Osteoblast (primary cell): ENCODE data around the gene EOMES. TPM values are rescaled to one million over a fixed set of nuclear protein-coding genes. Genes with fewer than 3 reads are reported as not detected.

Experiments
- DNase-seq: peaks from one replicate; pipeline ENCODE4 v3.0.0; 2011; ENCODE audit warnings: low spot score, mixed read lengths; ENCODE audit not compliant: insufficient read length; ENCODE audit errors: missing footprints
- H2AFZ ChIP-seq: 2 replicates; pipeline ENCODE4 v1.6.0; 2011; ENCODE audit warnings: mild to moderate bottlenecking, low read length
- H3K27ac ChIP-seq: 2 replicates; pipeline ENCODE4 v1.5.1; 2011; ENCODE audit warnings: mild to moderate bottlenecking, low read depth, low read length, moderate library complexity
- H3K27me3 ChIP-seq: 2 replicates; pipeline ENCODE4 v1.6.0; 2012; ENCODE audit warnings: mild to moderate bottlenecking, control low read depth, inconsistent platforms, low read length, moderate library complexity; ENCODE audit not compliant: insufficient read depth
- H3K36me3 ChIP-seq: 2 replicates; pipeline ENCODE4 v1.5.1; 2011; ENCODE audit warnings: mild to moderate bottlenecking, low read length, control low read depth, moderate library complexity; ENCODE audit not compliant: insufficient read depth
- H3K4me1 ChIP-seq: 2 replicates; pipeline ENCODE4 v1.5.1; 2011; ENCODE audit warnings: mild to moderate bottlenecking, low read length, control low read depth, moderate library complexity; ENCODE audit not compliant: insufficient read depth
- H3K4me2 ChIP-seq: 2 replicates; pipeline ENCODE4 v1.6.0; 2011; ENCODE audit warnings: mild to moderate bottlenecking, low read length; ENCODE audit not compliant: insufficient read depth
- H3K4me3 ChIP-seq: fragments of 200-600 bp; sonication (generic); 3 replicates; pipeline ENCODE4 v1.5.1; 2012; ENCODE audit warnings: mild to moderate bottlenecking, low read length, inconsistent platforms; ENCODE audit not compliant: insufficient read depth
- H3K79me2 ChIP-seq: 2 replicates; pipeline ENCODE4 v1.6.0; 2012; ENCODE audit warnings: mild to moderate bottlenecking, low read length, control low read depth, inconsistent platforms; ENCODE audit not compliant: insufficient read depth
- H3K9me3 ChIP-seq: 2 replicates; pipeline ENCODE4 v1.5.1; 2011; ENCODE audit warnings: low read depth, low read length, control low read depth
- H4K20me1 ChIP-seq: 2 replicates; pipeline ENCODE4 v1.6.0; 2012; ENCODE audit warnings: mild to moderate bottlenecking, low read length, control low read depth; ENCODE audit not compliant: insufficient read depth
- total RNA-seq: library from RNA; depleted of rRNA; stranded (reverse); fragments of >200 nt; gene quantifications from 2 replicates; pipeline ENCODE4 v1.2.3, GENCODE V29; 2012
- TF ChIP-seq, protein P1 (sequence below): IDR thresholded peaks from 2 replicates; pipeline ENCODE4 v1.5.1; 2011; ENCODE audit warnings: mild to moderate bottlenecking, low read depth, low read length, moderate library complexity; ENCODE audit errors: extremely low read depth

EOMES gene
- total RNA-seq, 1 donor: under 0.01 TPM

DNA sequence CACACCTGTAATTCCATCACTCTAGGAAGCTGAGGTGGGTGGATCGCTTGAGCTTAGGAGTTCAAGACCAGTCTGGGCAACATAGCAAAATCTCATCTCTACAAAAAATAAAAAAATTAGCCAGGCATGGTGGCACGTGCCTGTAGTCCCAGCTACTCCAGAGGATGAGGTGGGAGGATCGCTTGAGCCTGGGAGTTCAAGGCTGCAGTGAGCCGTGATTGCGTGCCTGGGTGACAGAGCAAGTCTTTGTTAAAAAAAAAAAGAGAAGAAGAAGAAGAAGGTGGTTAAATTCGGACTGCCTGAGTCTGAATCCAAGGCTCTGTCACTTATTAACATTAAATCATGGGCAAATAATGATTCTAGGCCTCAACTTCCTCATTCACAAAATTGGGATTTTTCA, 51.0 kb downstream of the EOMES start:
- H3K4me2 ChIP-seq: no peak overlapping the region
- no peaks in the 10 kb centered on the region for H3K27me3 ChIP-seq
- no peaks in the 10 kb centered on the region for H3K79me2 ChIP-seq
- no peaks in the 10 kb centered on the region for H3K9me3 ChIP-seq
- no peak overlapping the region for H3K4me3 ChIP-seq
- H3K36me3 ChIP-seq: no peaks in the 10 kb centered on the region
- H3K27ac ChIP-seq: no peak overlapping the region
- no peak overlapping the region for H2AFZ ChIP-seq
- peaks cover 20% of the 10 kb centered on the region for H3K4me1 ChIP-seq
- DNase-seq: no peak
- no peaks in the 10 kb centered on the region for H4K20me1 ChIP-seq
- TF ChIP-seq, protein P1, sequence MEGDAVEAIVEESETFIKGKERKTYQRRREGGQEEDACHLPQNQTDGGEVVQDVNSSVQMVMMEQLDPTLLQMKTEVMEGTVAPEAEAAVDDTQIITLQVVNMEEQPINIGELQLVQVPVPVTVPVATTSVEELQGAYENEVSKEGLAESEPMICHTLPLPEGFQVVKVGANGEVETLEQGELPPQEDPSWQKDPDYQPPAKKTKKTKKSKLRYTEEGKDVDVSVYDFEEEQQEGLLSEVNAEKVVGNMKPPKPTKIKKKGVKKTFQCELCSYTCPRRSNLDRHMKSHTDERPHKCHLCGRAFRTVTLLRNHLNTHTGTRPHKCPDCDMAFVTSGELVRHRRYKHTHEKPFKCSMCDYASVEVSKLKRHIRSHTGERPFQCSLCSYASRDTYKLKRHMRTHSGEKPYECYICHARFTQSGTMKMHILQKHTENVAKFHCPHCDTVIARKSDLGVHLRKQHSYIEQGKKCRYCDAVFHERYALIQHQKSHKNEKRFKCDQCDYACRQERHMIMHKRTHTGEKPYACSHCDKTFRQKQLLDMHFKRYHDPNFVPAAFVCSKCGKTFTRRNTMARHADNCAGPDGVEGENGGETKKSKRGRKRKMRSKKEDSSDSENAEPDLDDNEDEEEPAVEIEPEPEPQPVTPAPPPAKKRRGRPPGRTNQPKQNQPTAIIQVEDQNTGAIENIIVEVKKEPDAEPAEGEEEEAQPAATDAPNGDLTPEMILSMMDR: no peak

DNA sequence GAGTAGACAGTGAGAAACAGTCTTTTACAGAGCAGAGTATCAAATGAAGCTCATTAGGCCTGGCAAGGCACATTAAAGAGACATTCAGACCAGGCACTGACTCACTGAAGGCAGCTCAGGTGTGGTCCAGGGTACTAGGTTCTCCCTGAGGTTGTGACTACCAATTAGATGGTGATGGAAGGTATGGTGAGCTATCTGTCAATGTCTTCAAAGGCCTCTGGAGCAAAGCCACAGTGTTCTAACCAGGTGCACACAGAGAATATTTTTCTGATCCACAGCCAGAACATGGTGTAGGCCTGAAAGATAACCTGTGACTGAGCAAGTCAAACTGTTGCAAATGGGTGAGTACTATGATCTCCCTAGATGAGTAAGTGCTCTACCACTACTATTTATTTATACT, 51.5 kb downstream of the EOMES start:
- Histone ChIP-seq H3K9me3 (no peaks in the 10 kb centered on the region), H2AFZ (no peak overlapping the region), H3K4me3 (no peak overlapping the region), H3K27me3 (no peaks in the 10 kb centered on the region), H3K4me1 (peaks cover 15% of the 10 kb centered on the region), H3K79me2 (no peaks in the 10 kb centered on the region), H3K4me2 (no peak overlapping the region), H3K36me3 (no peaks in the 10 kb centered on the region), H3K27ac (no peak overlapping the region), H4K20me1 (no peaks in the 10 kb centered on the region)
- no peak for DNase-seq
- TF ChIP-seq, protein P1: no peak

DNA sequence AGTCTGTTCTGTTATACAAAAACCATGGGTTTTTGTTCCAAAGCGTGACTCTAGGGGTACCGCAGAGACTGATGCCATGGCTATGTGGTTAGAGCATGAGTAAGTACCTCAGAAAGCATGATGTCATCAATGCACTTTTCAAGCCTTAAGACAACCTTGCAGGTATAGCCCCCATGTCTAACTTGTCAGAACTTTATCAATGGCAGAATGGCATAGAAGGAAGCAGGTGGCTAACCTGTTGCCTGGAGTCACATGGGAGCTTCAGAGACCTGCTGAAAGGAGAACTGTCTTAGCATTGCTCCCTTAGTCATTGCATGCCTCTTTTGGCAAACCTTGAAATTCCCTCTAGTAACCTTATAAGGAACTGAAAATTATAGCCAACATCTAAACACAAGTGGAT, 52.5 kb downstream of the EOMES start:
- Histone ChIP-seq H3K4me3 (no peak overlapping the region), H3K27me3 (no peaks in the 10 kb centered on the region), H3K79me2 (no peaks in the 10 kb centered on the region), H2AFZ (no peak overlapping the region), H3K4me1 (peaks cover 11% of the 10 kb centered on the region), H3K36me3 (no peaks in the 10 kb centered on the region), H3K27ac (no peak overlapping the region), H4K20me1 (no peaks in the 10 kb centered on the region), H3K4me2 (no peak overlapping the region), H3K9me3 (no peaks in the 10 kb centered on the region)
- DNase-seq: peak; percentile 8
- TF ChIP-seq, protein P1: no peak

DNA sequence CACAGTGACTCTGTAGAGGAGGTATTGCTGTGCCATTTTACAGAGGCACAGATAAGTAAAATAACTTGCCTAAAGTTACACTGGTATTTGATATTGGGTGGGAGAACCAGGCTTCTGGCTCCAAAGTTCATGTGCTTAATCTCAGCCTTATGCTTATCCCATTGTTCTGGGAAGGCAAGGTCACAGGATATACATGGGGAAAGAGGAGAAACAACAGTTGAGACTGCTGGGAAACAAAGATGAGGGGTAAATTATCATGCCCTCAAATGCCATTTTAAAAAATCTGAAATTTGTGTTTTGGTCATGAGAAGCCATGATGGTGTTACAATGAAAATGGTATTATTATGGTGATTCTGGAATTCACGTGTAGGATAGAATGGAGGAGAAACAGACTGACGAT, 54.4 kb downstream of the EOMES start:
- TF ChIP-seq, protein P1: no peak
- H3K36me3 ChIP-seq: no peaks in the 10 kb centered on the region

More for the DNA sequence above, 54.4 kb downstream of the EOMES start:
- H3K4me3 ChIP-seq: no peak overlapping the region
- no peaks in the 10 kb centered on the region for H3K79me2 ChIP-seq
- H3K27ac ChIP-seq: no peak overlapping the region
- no peak overlapping the region for H2AFZ ChIP-seq
- no peaks in the 10 kb centered on the region for H4K20me1 ChIP-seq
- H3K4me1 ChIP-seq: peaks cover 11% of the 10 kb centered on the region
- DNase-seq: peak; percentile 73
- no peaks in the 10 kb centered on the region for H3K27me3 ChIP-seq
- H3K9me3 ChIP-seq: no peaks in the 10 kb centered on the region
- no peak overlapping the region for H3K4me2 ChIP-seq
